Liver (tissue), 9 donors: ENCODE measurements around the gene LSMEM2. TPM values are rescaled to one million over a fixed set of nuclear protein-coding genes. Genes with fewer than 3 reads are reported as not detected.

Experiments
- DNase-seq: peaks from one replicate; pipeline ENCODE4 v3.0.0-alpha.2; 2017; ENCODE audit warnings: low spot score
- H3K27ac ChIP-seq, 2 donors: one replicate each; pipeline ENCODE4 v1.7.0; 2013; ENCODE audit warnings: inconsistent platforms in 2 of 2, low read length in 2 of 2, control low read depth in 1 of 2, low read depth in 1 of 2, mild to moderate bottlenecking in 1 of 2
- H3K27me3 ChIP-seq, 4 donors: one replicate each; pipeline versions ENCODE4 v1.6.1 to v1.7.0; 2013; ENCODE audit warnings: low read length in 3 of 4, inconsistent platforms in 1 of 4, mild to moderate bottlenecking in 1 of 4, moderate library complexity in 1 of 4; ENCODE audit not compliant: control insufficient read depth in 4 of 4, insufficient read depth in 4 of 4
- H3K36me3 ChIP-seq, 4 donors: one replicate each; pipeline versions ENCODE4 v1.6.1 to v1.7.0; 2013; ENCODE audit warnings: low read length in 3 of 4, mild to moderate bottlenecking in 3 of 4, low read depth in 1 of 4, moderate library complexity in 1 of 4; ENCODE audit not compliant: control insufficient read depth in 4 of 4, insufficient read depth in 3 of 4
- H3K4me1 ChIP-seq, 4 donors: one replicate each; pipeline versions ENCODE4 v1.6.1 to v1.7.0; 2013; ENCODE audit warnings: low read length in 3 of 4, mild to moderate bottlenecking in 3 of 4, moderate library complexity in 1 of 4; ENCODE audit not compliant: control insufficient read depth in 4 of 4, insufficient read depth in 4 of 4
- H3K4me3 ChIP-seq, 3 donors: one replicate each; pipeline versions ENCODE4 v1.6.1 to v1.7.0; 2013; ENCODE audit warnings: low read length in 3 of 3, control low read depth in 1 of 3, low read depth in 1 of 3, mild to moderate bottlenecking in 1 of 3
- H3K9ac ChIP-seq, 2 donors: one replicate each; pipeline ENCODE4 v1.7.0; 2013; ENCODE audit warnings: low read length in 2 of 2, mild to moderate bottlenecking in 2 of 2, moderate library complexity in 2 of 2, control low read depth in 1 of 2, low read depth in 1 of 2
- H3K9me3 ChIP-seq, 4 donors: one replicate each; pipeline versions ENCODE4 v1.6.1 to v1.7.0; 2013; ENCODE audit warnings: low read length in 3 of 4; ENCODE audit not compliant: control insufficient read depth in 4 of 4
- EGR1 ChIP-seq, 2 donors: IDR thresholded peaks; 2 replicates each; pipeline ENCODE4 v1.6.1; 2016 to 2018; ENCODE audit warnings: antibody characterized with exemption in 2 of 2, low read depth in 2 of 2
- FOXA1 ChIP-seq: IDR thresholded peaks from 2 replicates; pipeline ENCODE4 v1.6.1; 2016; ENCODE audit warnings: antibody characterized with exemption
- FOXA2 ChIP-seq: IDR thresholded peaks from 2 replicates; pipeline ENCODE4 v1.6.1; 2016; ENCODE audit warnings: antibody characterized with exemption
- GABPA ChIP-seq, 2 donors: IDR thresholded peaks in 1 of 2; conservative IDR thresholded peaks in 1 of 2; 2 replicates each; pipeline ENCODE4 v1.6.1; 2016; ENCODE audit warnings: antibody characterized with exemption in 2 of 2, mild to moderate bottlenecking in 1 of 2, moderate library complexity in 1 of 2
- HNF4A ChIP-seq, 2 donors: conservative IDR thresholded peaks; 2 replicates each; pipeline ENCODE4 v1.6.1; 2016; ENCODE audit warnings: antibody characterized with exemption in 2 of 2, mild to moderate bottlenecking in 2 of 2
- HNF4G ChIP-seq: IDR thresholded peaks from 2 replicates; pipeline ENCODE4 v1.6.1; 2016; ENCODE audit warnings: antibody characterized with exemption
- JUND ChIP-seq, 2 donors: IDR thresholded peaks; 2 replicates each; pipeline ENCODE4 v1.6.1; 2016; ENCODE audit warnings: antibody characterized with exemption in 2 of 2
- RAD21 ChIP-seq, 2 donors: IDR thresholded peaks; 2 replicates each; pipeline ENCODE4 v1.6.1; 2016; ENCODE audit warnings: antibody characterized with exemption in 2 of 2, mild to moderate bottlenecking in 2 of 2
- RXRA ChIP-seq, 2 donors: IDR thresholded peaks; 2 replicates each; pipeline ENCODE4 v1.6.1; 2017 to 2018; ENCODE audit warnings: antibody characterized with exemption in 2 of 2, mild to moderate bottlenecking in 1 of 2
- TAF1 ChIP-seq: conservative IDR thresholded peaks from 2 replicates; pipeline ENCODE4 v1.6.1; 2016; ENCODE audit warnings: antibody characterized with exemption, mild to moderate bottlenecking
- YY1 ChIP-seq: IDR thresholded peaks from 2 replicates; pipeline ENCODE4 v1.6.1; 2016; ENCODE audit warnings: antibody characterized with exemption, mild to moderate bottlenecking
- ZBTB33 ChIP-seq: IDR thresholded peaks from 2 replicates; pipeline ENCODE4 v1.6.1; 2016; ENCODE audit warnings: antibody characterized with exemption
- WGBS: extraction: QIAGEN DNeasy Blood & Tissue Kit; methylation state at CpG from one replicate; pipeline ENCODE4 v1.1.7; 2013; 5-methylcytosine and 5-hydroxymethylcytosine counted together
- polyA plus RNA-seq, 2 donors: library from polyadenylated mRNA; stranded (reverse) in 1 of 2; unstranded in 1 of 2; fragments of 200-250 nt in 1 of 2; fragments of >200 nt in 1 of 2; fragmentation: Nextera tagmentation in 1 of 2; extraction: Ambion mirVana in 1 of 2; gene quantifications; one replicate each; pipeline versions ENCODE4 v1.2.1 to v1.2.3, GENCODE V29; 2013 to 2015
- total RNA-seq, 2 donors: library from RNA; depleted of rRNA; stranded (reverse); fragments of >200 nt; gene quantifications; one replicate each; pipeline ENCODE4 v1.2.3, GENCODE V29; 2014
- TF ChIP-seq, protein P1 (sequence below): IDR thresholded peaks from 2 replicates; pipeline ENCODE4 v1.6.1; 2016; ENCODE audit warnings: antibody characterized with exemption
- TF ChIP-seq, protein P2 (sequence below): fragments of 150-350 bp; IDR thresholded peaks from 2 replicates; pipeline ENCODE4 v1.5.1; 2017; ENCODE audit warnings: improper control_type of control experiment, low read depth, low read length; ENCODE audit not compliant: missing input control
- TF ChIP-seq, protein P3 (sequence below): IDR thresholded peaks from 2 replicates; pipeline ENCODE4 v1.6.1; 2016; ENCODE audit warnings: antibody characterized with exemption
- TF ChIP-seq, protein P4 (sequence below): IDR thresholded peaks from 2 replicates; pipeline ENCODE4 v1.6.1; 2016; ENCODE audit warnings: antibody characterized with exemption, mild to moderate bottlenecking
- donor health status: healthy.
- donor health status: healthy.
- donor health status: healthy.
- donor health status: healthy.
- donor health status: healthy.

The LSMEM2 gene
- total and polyA plus RNA-seq, 4 donors, result 0.03 to 0.08 TPM; not detected in 2

DNA sequence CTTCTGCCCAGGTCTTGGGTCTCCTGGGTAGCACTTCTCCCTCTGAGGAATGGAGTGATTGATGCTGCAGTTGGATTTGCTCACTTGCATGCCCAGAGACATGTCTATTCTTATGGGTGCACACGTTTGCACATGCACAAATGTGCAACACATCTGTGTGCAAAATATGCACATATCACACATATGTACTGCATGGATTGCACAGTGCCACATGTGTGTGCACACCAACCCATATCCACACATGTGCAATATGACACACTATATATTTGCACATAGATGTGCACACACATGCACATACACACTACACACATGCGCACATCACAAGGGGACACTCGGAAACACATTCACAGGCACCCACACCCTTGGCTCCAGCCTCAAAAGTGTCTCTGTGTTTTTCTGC is 10.6 kb upstream of the LSMEM2 start:
- H3K9me3 ChIP-seq, result no peaks in the 10 kb centered on the region
- H3K4me3 ChIP-seq, result no peak overlapping the region
- no peaks in the 10 kb centered on the region for H3K27me3 ChIP-seq
- H3K27ac ChIP-seq, result no peak overlapping the region
- peaks cover 1 to 38% (median 13%) of the 10 kb centered on the region in 4 donors for H3K4me1 ChIP-seq
- TF ChIP-seq, protein P1, sequence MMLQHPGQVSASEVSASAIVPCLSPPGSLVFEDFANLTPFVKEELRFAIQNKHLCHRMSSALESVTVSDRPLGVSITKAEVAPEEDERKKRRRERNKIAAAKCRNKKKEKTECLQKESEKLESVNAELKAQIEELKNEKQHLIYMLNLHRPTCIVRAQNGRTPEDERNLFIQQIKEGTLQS, result no peak
- TF ChIP-seq ZBTB33, result no peak
- TF ChIP-seq FOXA1, result no peak
- no peak for TF ChIP-seq EGR1 (IDR thresholded peaks at IDR 0.05; ENCODE audit: low read depth in 2 of 2)
- no peak for TF ChIP-seq RXRA (IDR thresholded peaks at IDR 0.05)
- TF ChIP-seq, protein P2, sequence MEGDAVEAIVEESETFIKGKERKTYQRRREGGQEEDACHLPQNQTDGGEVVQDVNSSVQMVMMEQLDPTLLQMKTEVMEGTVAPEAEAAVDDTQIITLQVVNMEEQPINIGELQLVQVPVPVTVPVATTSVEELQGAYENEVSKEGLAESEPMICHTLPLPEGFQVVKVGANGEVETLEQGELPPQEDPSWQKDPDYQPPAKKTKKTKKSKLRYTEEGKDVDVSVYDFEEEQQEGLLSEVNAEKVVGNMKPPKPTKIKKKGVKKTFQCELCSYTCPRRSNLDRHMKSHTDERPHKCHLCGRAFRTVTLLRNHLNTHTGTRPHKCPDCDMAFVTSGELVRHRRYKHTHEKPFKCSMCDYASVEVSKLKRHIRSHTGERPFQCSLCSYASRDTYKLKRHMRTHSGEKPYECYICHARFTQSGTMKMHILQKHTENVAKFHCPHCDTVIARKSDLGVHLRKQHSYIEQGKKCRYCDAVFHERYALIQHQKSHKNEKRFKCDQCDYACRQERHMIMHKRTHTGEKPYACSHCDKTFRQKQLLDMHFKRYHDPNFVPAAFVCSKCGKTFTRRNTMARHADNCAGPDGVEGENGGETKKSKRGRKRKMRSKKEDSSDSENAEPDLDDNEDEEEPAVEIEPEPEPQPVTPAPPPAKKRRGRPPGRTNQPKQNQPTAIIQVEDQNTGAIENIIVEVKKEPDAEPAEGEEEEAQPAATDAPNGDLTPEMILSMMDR, result no peak
- DNase-seq, result no peak
- WGBS, result 68% methylated on average over 3 of the region's 3 CpGs
- no peak overlapping the region for H3K9ac ChIP-seq
- H3K36me3 ChIP-seq, result no peaks in the 10 kb centered on the region

DNA sequence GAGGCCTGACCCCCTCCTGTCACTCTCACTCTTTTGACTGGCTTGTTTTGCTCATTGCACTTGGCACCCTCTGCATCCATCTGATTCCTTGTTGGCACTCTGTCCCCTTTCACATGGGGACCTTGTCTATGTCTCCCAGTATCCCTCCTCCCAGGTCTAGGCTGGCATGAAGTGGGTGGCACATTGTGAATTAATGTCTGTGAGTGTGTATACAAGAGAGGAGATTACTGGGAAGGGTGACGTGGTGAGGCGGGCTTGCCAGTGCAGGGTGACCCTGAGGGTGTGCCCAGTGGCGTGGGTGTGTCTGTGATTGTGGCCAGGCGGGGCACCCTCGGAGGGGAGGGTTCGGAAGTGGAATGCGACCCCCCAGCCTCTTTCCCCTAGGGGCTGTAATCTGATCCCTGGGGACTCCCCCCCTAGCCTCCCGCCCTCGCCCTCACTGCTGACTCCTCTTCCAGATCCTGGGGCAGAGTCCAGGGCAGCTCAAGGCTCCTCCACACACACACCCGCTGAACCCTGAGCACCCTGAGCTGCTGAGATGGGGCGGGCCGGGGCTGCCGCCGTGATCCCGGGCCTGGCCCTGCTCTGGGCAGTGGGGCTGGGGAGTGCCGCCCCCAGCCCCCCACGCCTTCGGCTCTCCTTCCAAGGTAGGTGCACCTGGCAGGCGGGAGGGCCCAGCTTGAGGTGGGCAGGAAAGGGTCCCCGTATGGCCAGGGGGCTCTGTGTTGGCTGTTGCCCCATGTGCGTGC is 10.0 kb upstream of the LSMEM2 start, which contains the start of gene SEMA3B:
Gene SEMA3B (plus strand): TSS at position 445 of the 749 bp plus-strand sequence. CDS start 94 bp downstream, at position 539.
- no peak for DNase-seq
- 62% methylated on average over 21 of the region's 21 CpGs for WGBS
- TF ChIP-seq YY1 (no peak), FOXA2 (no peak), HNF4G (no peak), GABPA (IDR thresholded peaks at IDR 0.05 in 1 of 2, conservative IDR thresholded peaks at IDR 0.05 in 1 of 2) (no peak), RAD21 (IDR thresholded peaks at IDR 0.05) (no peak), FOXA1 (no peak), HNF4A (conservative IDR thresholded peaks at IDR 0.05) (no peak), TAF1 (no peak), JUND (IDR thresholded peaks at IDR 0.05) (no peak)
- TF ChIP-seq, protein P3, sequence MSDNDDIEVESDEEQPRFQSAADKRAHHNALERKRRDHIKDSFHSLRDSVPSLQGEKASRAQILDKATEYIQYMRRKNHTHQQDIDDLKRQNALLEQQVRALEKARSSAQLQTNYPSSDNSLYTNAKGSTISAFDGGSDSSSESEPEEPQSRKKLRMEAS, result no peak
- TF ChIP-seq, protein P2, result no peak
- TF ChIP-seq, protein P4, sequence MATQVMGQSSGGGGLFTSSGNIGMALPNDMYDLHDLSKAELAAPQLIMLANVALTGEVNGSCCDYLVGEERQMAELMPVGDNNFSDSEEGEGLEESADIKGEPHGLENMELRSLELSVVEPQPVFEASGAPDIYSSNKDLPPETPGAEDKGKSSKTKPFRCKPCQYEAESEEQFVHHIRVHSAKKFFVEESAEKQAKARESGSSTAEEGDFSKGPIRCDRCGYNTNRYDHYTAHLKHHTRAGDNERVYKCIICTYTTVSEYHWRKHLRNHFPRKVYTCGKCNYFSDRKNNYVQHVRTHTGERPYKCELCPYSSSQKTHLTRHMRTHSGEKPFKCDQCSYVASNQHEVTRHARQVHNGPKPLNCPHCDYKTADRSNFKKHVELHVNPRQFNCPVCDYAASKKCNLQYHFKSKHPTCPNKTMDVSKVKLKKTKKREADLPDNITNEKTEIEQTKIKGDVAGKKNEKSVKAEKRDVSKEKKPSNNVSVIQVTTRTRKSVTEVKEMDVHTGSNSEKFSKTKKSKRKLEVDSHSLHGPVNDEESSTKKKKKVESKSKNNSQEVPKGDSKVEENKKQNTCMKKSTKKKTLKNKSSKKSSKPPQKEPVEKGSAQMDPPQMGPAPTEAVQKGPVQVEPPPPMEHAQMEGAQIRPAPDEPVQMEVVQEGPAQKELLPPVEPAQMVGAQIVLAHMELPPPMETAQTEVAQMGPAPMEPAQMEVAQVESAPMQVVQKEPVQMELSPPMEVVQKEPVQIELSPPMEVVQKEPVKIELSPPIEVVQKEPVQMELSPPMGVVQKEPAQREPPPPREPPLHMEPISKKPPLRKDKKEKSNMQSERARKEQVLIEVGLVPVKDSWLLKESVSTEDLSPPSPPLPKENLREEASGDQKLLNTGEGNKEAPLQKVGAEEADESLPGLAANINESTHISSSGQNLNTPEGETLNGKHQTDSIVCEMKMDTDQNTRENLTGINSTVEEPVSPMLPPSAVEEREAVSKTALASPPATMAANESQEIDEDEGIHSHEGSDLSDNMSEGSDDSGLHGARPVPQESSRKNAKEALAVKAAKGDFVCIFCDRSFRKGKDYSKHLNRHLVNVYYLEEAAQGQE, result no peak
- no peaks in the 10 kb centered on the region for H3K9me3 ChIP-seq
- no peaks in the 10 kb centered on the region for H3K36me3 ChIP-seq
- H3K4me1 ChIP-seq, result peaks cover 1 to 41% (median 17%) of the 10 kb centered on the region in 4 donors
- H3K27me3 ChIP-seq, result no peaks in the 10 kb centered on the region
- no peak within 1 kb of the TSS for H3K4me3 ChIP-seq
- H3K27ac ChIP-seq, result no peak within 1 kb of the TSS
- H3K9ac ChIP-seq, result no peak within 1 kb of the TSS
